ENCODE data around the gene SYT5. TPM values are rescaled to one million over a fixed set of nuclear protein-coding genes. Genes with fewer than 3 reads are reported as not detected.

Gene SYT5
- total and polyA plus RNA-seq, 9 of the 15 experiments (the other 6 are each of a cell fraction or from before 2014, with no cell fraction given): 1.3 to 20.9 (median 8.8) TPM

GRCh38 chr19:55165952-55166529 lies 14.0 kb downstream of the SYT5 start:
- Histone ChIP-seq H3K27ac (ENCODE audit: extremely low read depth, low read depth, low read length) (no peak overlapping the region), H3K4me1 (replicated peaks in 1 of 2; ENCODE audit: control insufficient read depth in 2 of 2, insufficient read depth in 2 of 2, low read length in 2 of 2) (peaks cover 0 to 34% of the 10 kb centered on the region in 2 experiments; a peak in 3 of 5 replicates), H4K20me1 (replicated peaks; ENCODE audit: control insufficient read depth, insufficient read depth, low read length) (peaks cover 3% of the 10 kb centered on the region), H3K79me2 (ENCODE audit: control insufficient read depth, insufficient read depth, low read length) (no peaks in the 10 kb centered on the region), H2AFZ (ENCODE audit: low read depth, low read length) (peak overlapping the region; percentile 83), H3K9me3 (replicated peaks; ENCODE audit: control insufficient read depth, insufficient read depth, low read depth, low read length) (no peaks in the 10 kb centered on the region), H3K4me3 (peak overlapping the region; percentile 54), H3K36me3 (ENCODE audit: control insufficient read depth, insufficient read depth, low read length) (0 out of 3 replicates have a peak, but pooled peaks cover 3% of the 10 kb centered on the region), H3K9ac (ENCODE audit: insufficient read depth in 1 of 2, low read depth in 2 of 2, low read length in 2 of 2) (peak overlapping the region in 1 of 2 experiments; percentile 89; a peak in 2 of 4 replicates), H3K9me1 (ENCODE audit: control insufficient read depth, insufficient read depth, low read length) (no peaks in the 10 kb centered on the region), H3K27me3 (ENCODE audit: control insufficient read depth in 2 of 2, insufficient read depth in 2 of 2, low read length in 2 of 2) (no peaks in the 10 kb centered on the region), H3K4me2 (ENCODE audit: insufficient read depth, low read length) (peak overlapping the region; percentile 81)
- in situ Hi-C loops (cut with MboI): loop anchor here (25.0 kb wide), 1 partner anchor 971 kb away; the partner anchor contains the start of gene ZNF444
- no TSS peak for BruUV-seq (replicated peaks)
- ChIA-PET POLR2A (interaction anchor here (0.6 to 1.9 kb wide), 6 partner anchors 9 to 242 kb away, joined by 3 to 7 read pairs (median 4); partner anchors contain the start of gene UBE2S), CTCF (ENCODE audit: low intra/inter-chr PET ratio) (interaction anchor here (0.9 kb wide), 1 partner anchor 25 kb away, joined by 4 read pairs; no protein-coding TSS in a partner anchor)
- peak; percentile 47 to 90 (median 68) for DNase-seq (ENCODE audit: extremely low read depth in 1 of 4, low spot score in 3 of 4)
- ATAC-seq: peak; percentile 93
- FAIRE-seq: no peak
- intact Hi-C loops (cut with micrococcal nuclease): no loop called here
- WGBS (ENCODE audit: insufficient coverage, low coverage, missing lambda C conversion rate): 2% methylated on average over 34 of the region's 34 CpGs
- TF ChIP-seq ZNF583 (CRISPR knock-in tag; IDR thresholded peaks at IDR 0.05) (no peak), HCFC1 (IDR thresholded peaks at IDR 0.05; ENCODE audit: low read depth, low read length) (peak; percentile 98), ADNP (tag; IDR thresholded peaks at IDR 0.05) (no peak), CHD1 (IDR thresholded peaks at IDR 0.05; ENCODE audit: low read length) (no peak), FOXO4 (CRISPR knock-in tag; IDR thresholded peaks at IDR 0.05) (no peak), MECOM (CRISPR knock-in tag; IDR thresholded peaks at IDR 0.05) (no peak), ZNF407 (IDR thresholded peaks at IDR 0.05; ENCODE audit: low read depth) (no peak), ZNF644 (tag; IDR thresholded peaks at IDR 0.05; ENCODE audit: low read depth) (no peak), ZFP91 (CRISPR knock-in tag; IDR thresholded peaks at IDR 0.05) (0 out of 2 replicates have a peak, but pooled peaks have one; percentile 37), HNRNPUL1 (IDR thresholded peaks at IDR 0.05; ENCODE audit: low read length) (no peak), POLR2AphosphoS2 (IDR thresholded peaks at IDR 0.05; ENCODE audit: low read length) (peak; percentile 14; the same call in 1 of the 2 replicates)
